A549 (cell line): Measurements from ENCODE around the gene MAPT. TPM values are rescaled to one million over a fixed set of nuclear protein-coding genes. Genes with fewer than 3 reads are reported as not detected.

ENCODE experiments used
- ATAC-seq, 2 experiments: fragments of 200-7000 bp in 1 of 2; fragments of >200 bp in 1 of 2; cut with Nextera tagmentation in 1 of 2; cut with Tn5 transposase in 1 of 2; 3 replicates each; pipeline versions ENCODE4 v1.8.0 to v1.9.1; 2018 to 2020; ENCODE audit warnings: mild to moderate bottlenecking in 1 of 2, moderate library complexity in 1 of 2
- CTCF ChIA-PET: fragments of 300-600 bp; sonication (Branson Sonifier 250); formaldehyde crosslinking; extraction: SDS; loops from one replicate; lab custom pipeline; 2021; ENCODE audit warnings: antibody characterized with exemption, inconsistent platforms; lab: Yijun Ruan, JAX
- POLR2A ChIA-PET: fragments of 350-600 bp; formaldehyde crosslinking; extraction: SDS; loops from one replicate; lab custom pipeline; 2021; ENCODE audit warnings: antibody characterized with exemption, inconsistent platforms; lab: Yijun Ruan, JAX
- DNase-seq, 2 experiments: peaks; one replicate each; pipeline versions ENCODE4 v3.0.0 to v3.0.0-alpha.2; 2011 to 2016; ENCODE audit warnings: low read depth in 1 of 2, low spot score in 1 of 2
- FAIRE-seq: peaks from 2 replicates; lab custom pipeline; 2011; peaks lifted over from hg19 to GRCh38; lab: Jason Lieb, UNC
- H3K27ac ChIP-seq, 2 experiments: fragments of >200 bp; sonication (Bioruptor Twin); formaldehyde crosslinking; 3 replicates each; pipeline ENCODE4 v1.5.1; 2016 to 2017
- H3K4me1 ChIP-seq: fragments of >200 bp; sonication (Bioruptor Twin); formaldehyde crosslinking; 3 replicates; pipeline ENCODE4 v1.6.1; 2016
- H3K4me2 ChIP-seq: fragments of >200 bp; sonication (Bioruptor Twin); formaldehyde crosslinking; 3 replicates; pipeline ENCODE4 v1.6.1; 2016
- H3K4me3 ChIP-seq: fragments of >200 bp; sonication (Bioruptor Twin); formaldehyde crosslinking; 3 replicates; pipeline ENCODE4 v1.5.1; 2016
- H3K9me3 ChIP-seq: fragments of >200 bp; sonication (Bioruptor Twin); formaldehyde crosslinking; 3 replicates; pipeline ENCODE4 v1.6.1; 2016
- BCL3 ChIP-seq: fragments of >200 bp; sonication (Bioruptor Twin); formaldehyde crosslinking; IDR thresholded peaks from 3 replicates; pipeline ENCODE4 v1.6.1; 2016
- EHF ChIP-seq: fragments of 250-450 bp; sonication (Bioruptor Pico); IDR thresholded peaks from 2 replicates; pipeline ENCODE4 v1.5.0; 2020; ENCODE audit warnings: mild to moderate bottlenecking
- EHMT2 ChIP-seq: fragments of 200-600 bp; sonication (generic); IDR thresholded peaks from 2 replicates; pipeline ENCODE4 v1.6.1; 2016; ENCODE audit warnings: antibody characterized with exemption, low read depth, mild to moderate bottlenecking, moderate library complexity
- ESRRA ChIP-seq: fragments of 150-350 bp; IDR thresholded peaks from 2 replicates; pipeline ENCODE4 v1.6.1; 2014; ENCODE audit warnings: mild to moderate bottlenecking, low read length, borderline replicate concordance
- FOSL2 ChIP-seq, 2 experiments: fragments of 450-650 bp in 1 of 2; fragments of >200 bp in 1 of 2; sonication (Bioruptor Twin) in 1 of 2; formaldehyde crosslinking; IDR thresholded peaks; 2 replicates each; pipeline versions ENCODE4 v1.5.0 to v1.6.1; 2016 to 2020; ENCODE audit warnings: mild to moderate bottlenecking in 1 of 2, moderate library complexity in 1 of 2
- HOXA7 ChIP-seq: fragments of 250-450 bp; sonication (Bioruptor Pico); IDR thresholded peaks from 2 replicates; pipeline ENCODE4 v1.5.0; 2020; ENCODE audit warnings: mild to moderate bottlenecking, moderate library complexity
- JUNB ChIP-seq: fragments of >200 bp; sonication (Bioruptor Twin); formaldehyde crosslinking; IDR thresholded peaks from 2 replicates; pipeline ENCODE4 v1.6.1; 2016
- KDM1A ChIP-seq: fragments of 200-600 bp; sonication (generic); IDR thresholded peaks from 2 replicates; pipeline ENCODE4 v1.6.1; 2016; ENCODE audit warnings: low read depth, mild to moderate bottlenecking
- MAFK ChIP-seq: fragments of 450-650 bp; IDR thresholded peaks from 2 replicates; pipeline ENCODE4 v1.6.1; 2014; ENCODE audit not compliant: partially characterized antibody
- MYC ChIP-seq: IDR thresholded peaks from 2 replicates; pipeline ENCODE4 v1.6.1; 2012; ENCODE audit warnings: mild to moderate bottlenecking, inconsistent platforms, low read length, improper control_type of control experiment, borderline replicate concordance
- NFE2L2 ChIP-seq: fragments of 150-350 bp; conservative IDR thresholded peaks from 2 replicates; pipeline ENCODE4 v1.6.1; 2014; ENCODE audit warnings: low read length
- NPAS2 ChIP-seq: fragments of 250-450 bp; sonication (Bioruptor Pico); IDR thresholded peaks from 2 replicates; pipeline ENCODE4 v1.8.0; 2022; ENCODE audit warnings: mild to moderate bottlenecking, moderate library complexity, borderline replicate concordance
- RAD21 ChIP-seq, 2 experiments: fragments of >200 bp in 1 of 2; sonication (Bioruptor Twin) in 1 of 2; formaldehyde crosslinking in 1 of 2; IDR thresholded peaks in 1 of 2; conservative IDR thresholded peaks in 1 of 2; 2 replicates in 1 of 2; 3 replicates in 1 of 2; pipeline ENCODE4 v1.6.1; 2012 to 2018; ENCODE audit warnings: inconsistent platforms in 1 of 2
- RCOR1 ChIP-seq: fragments of 150-350 bp; IDR thresholded peaks from 2 replicates; pipeline ENCODE4 v1.6.1; 2014; ENCODE audit warnings: antibody characterized with exemption, low read length, low read depth
- RNF2 ChIP-seq: fragments of 200-600 bp; sonication (generic); IDR thresholded peaks from 2 replicates; pipeline ENCODE4 v1.6.1; 2016; ENCODE audit warnings: low read depth, mild to moderate bottlenecking, antibody characterized with exemption, moderate library complexity, borderline replicate concordance
- SMC3 ChIP-seq: fragments of >200 bp; sonication (Bioruptor Twin); formaldehyde crosslinking; IDR thresholded peaks from 3 replicates; pipeline ENCODE4 v1.6.1; 2018; ENCODE audit warnings: inconsistent platforms
- SREBF2 ChIP-seq: fragments of 450-650 bp; IDR thresholded peaks from 2 replicates; pipeline ENCODE4 v1.6.1; 2014; ENCODE audit warnings: mild to moderate bottlenecking, moderate library complexity
- USF2 ChIP-seq: fragments of 450-650 bp; IDR thresholded peaks from 2 replicates; pipeline ENCODE4 v1.6.1; 2014; ENCODE audit warnings: antibody characterized with exemption
- ZNF302 ChIP-seq: fragments of 250-450 bp; sonication (Bioruptor Pico); IDR thresholded peaks from 2 replicates; pipeline ENCODE4 v1.9.0; 2021; ENCODE audit warnings: inconsistent platforms, mild to moderate bottlenecking, moderate library complexity
- ZSCAN20 ChIP-seq: fragments of 250-450 bp; sonication (Bioruptor Pico); IDR thresholded peaks from 2 replicates; pipeline ENCODE4 v1.8.0; 2022; ENCODE audit warnings: mild to moderate bottlenecking, moderate library complexity
- WGBS: methylation state at CpG from one replicate; pipeline ENCODE4 v1.1.6; 2017; ENCODE audit errors: missing lambda C conversion rate; 5-methylcytosine and 5-hydroxymethylcytosine counted together
- polyA plus RNA-seq, 4 experiments: library from polyadenylated mRNA; depleted of rRNA in 3 of 4; stranded (reverse); fragments of >200 nt; fragmentation: RNase III in 1 of 4; extraction: RNeasy Plus Mini Kit Qiagen cat#74134 plus additional on column Dnase treatment in 1 of 4; gene quantifications; 2 replicates in 3 of 4; 3 replicates in 1 of 4; pipeline ENCODE4 v1.2.3, GENCODE V29; 2011 to 2017
- TF ChIP-seq, protein P1 (sequence below): fragments of >200 bp; sonication (Bioruptor Twin); formaldehyde crosslinking; IDR thresholded peaks from 2 replicates; pipeline ENCODE4 v1.6.1; 2016
- TF ChIP-seq, protein P2 (sequence below): fragments of 250-450 bp; sonication (Bioruptor Pico); IDR thresholded peaks from 2 replicates; pipeline ENCODE4 v1.5.0; 2021; ENCODE audit warnings: mild to moderate bottlenecking, moderate library complexity, borderline replicate concordance
- TF ChIP-seq, protein P3 (sequence below): fragments of >200 bp; sonication (Bioruptor Twin); formaldehyde crosslinking; IDR thresholded peaks from 3 replicates; pipeline ENCODE4 v1.5.1; 2016

Gene MAPT
- polyA plus RNA-seq, 2 of the 4 experiments (the other 2 are of a cell fraction): 1.2 to 1.6 TPM

DNA sequence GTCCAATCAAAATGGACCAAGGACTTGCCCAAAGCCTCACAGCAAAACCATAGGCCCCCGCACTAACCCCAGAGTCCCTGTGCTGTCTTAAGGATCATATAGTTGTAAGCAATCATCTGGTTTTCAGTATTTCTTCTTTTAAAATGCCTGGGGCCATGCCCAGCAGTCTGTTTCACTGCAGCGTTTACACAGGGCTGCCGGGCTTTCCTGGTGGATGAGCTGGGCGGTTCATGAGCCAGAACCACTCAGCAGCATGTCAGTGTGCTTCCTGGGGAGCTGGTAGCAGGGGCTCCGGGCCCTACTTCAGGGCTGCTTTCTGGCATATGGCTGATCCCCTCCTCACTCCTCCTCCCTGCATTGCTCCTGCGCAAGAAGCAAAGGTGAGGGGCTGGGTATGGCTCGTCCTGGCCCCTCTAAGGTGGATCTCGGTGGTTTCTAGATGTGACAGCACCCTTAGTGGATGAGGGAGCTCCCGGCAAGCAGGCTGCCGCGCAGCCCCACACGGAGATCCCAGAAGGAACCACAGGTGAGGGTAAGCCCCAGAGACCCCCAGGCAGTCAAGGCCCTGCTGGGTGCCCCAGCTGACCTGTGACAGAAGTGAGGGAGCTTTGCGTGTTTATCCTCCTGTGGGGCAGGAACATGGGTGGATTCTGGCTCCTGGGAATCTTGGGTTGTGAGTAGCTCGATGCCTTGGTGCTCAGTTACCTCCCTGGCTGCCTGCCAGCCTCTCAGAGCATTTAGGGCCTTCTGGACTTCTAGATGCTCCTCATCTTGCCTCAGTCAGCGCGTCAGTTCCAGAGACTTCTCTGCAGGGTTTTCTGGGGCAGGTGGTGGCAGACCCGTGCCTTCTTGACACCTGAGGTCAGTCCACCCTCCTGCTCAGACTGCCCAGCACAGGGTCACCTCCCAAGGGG is 79.8 kb downstream of the MAPT start (continued):
- TF ChIP-seq EHMT2: no peak
- no peak for TF ChIP-seq ZNF302
- TF ChIP-seq MYC: no peak
- TF ChIP-seq SREBF2: no peak
- no peak for TF ChIP-seq SMC3
- no peak for TF ChIP-seq NFE2L2
- TF ChIP-seq RCOR1: no peak
- no peak for TF ChIP-seq RAD21 (conservative IDR thresholded peaks at IDR 0.05 in 1 of 2, IDR thresholded peaks at IDR 0.05 in 1 of 2)
- no peak for TF ChIP-seq ZSCAN20 (CRISPR knock-in tag)

DNA sequence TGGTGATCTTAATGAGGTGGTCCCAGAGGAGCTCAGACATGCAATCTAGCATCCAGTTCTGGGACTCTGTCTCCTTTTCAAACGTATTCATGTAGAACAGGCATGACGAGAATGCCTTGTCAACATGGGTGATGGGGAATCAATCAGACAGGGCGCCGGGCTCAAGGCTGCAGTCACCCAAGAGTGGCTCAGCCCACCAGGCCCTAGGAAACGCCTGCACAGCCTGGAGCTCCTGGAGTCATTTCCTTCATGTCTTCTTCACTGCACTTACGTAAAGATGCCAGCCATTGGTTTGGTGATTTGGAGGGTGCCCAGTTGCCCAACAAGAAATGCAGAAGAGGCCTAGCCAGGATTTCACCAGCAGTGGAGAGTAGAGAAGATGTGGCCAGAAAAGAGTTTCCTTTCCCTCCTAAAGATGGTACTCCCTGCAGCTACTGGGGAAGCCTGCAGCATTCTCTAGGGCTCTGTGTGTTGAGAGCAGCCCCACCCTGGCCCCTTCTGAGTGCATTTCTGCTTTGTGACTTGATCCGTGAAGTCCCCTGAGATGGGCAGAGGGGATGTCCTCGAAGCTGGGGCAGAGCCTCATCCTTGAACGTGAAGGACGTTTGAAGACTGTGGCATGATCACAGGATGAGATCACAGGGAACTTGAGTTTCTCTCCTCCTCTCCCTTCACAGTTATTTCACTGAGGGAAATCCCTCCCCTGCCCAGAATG is 80.7 kb downstream of the MAPT start:
- ChIA-PET POLR2A (no interaction called here), CTCF (interaction anchor here (0.9 to 4.9 kb wide), 7 partner anchors 9 to 143 kb away, joined by 3 to 27 read pairs (median 6); no protein-coding TSS in a partner anchor)
- peaks cover 10% of the 10 kb centered on the region; the same call in 2 of the 3 replicates for H3K9me3 ChIP-seq
- 59% methylated on average over 10 of the region's 10 CpGs for WGBS
- no peak for TF ChIP-seq EHF (CRISPR knock-in tag)
- TF ChIP-seq, protein P1, sequence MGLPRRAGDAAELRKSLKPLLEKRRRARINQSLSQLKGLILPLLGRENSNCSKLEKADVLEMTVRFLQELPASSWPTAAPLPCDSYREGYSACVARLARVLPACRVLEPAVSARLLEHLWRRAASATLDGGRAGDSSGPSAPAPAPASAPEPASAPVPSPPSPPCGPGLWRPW: no peak
- TF ChIP-seq, all 56 proteins: peak for 0
- DNase-seq (no peak), FAIRE-seq (no peak), ATAC-seq (no peak)
- no peaks in the 10 kb centered on the region for H3K4me1 ChIP-seq
- no peak overlapping the region for H3K4me2 ChIP-seq
- no peak overlapping the region for H3K4me3 ChIP-seq
- H3K27ac ChIP-seq: no peak overlapping the region

- no peak overlapping the region for H3K4me2 ChIP-seq
- peaks cover 10% of the 10 kb centered on the region; the same call in 2 of the 3 replicates for H3K9me3 ChIP-seq
- ChIA-PET POLR2A (no interaction called here), CTCF (interaction anchor here (0.5 to 4.9 kb wide), 8 partner anchors 9 to 191 kb away, joined by 3 to 27 read pairs (median 4); no protein-coding TSS in a partner anchor)
- no peak overlapping the region for H3K4me3 ChIP-seq
- no peak for ATAC-seq
- no peak overlapping the region for H3K27ac ChIP-seq
- H3K4me1 ChIP-seq: no peaks in the 10 kb centered on the region
- FAIRE-seq: no peak
- no peak for TF ChIP-seq HOXA7 (CRISPR knock-in tag)
- no peak for TF ChIP-seq NPAS2 (CRISPR knock-in tag)
- no peak for TF ChIP-seq SREBF2
- TF ChIP-seq MAFK: no peak
- no peak for TF ChIP-seq KDM1A
- no peak for TF ChIP-seq FOSL2 (IDR thresholded peaks at IDR 0.05)
- TF ChIP-seq FOSL2 (CRISPR knock-in tag; IDR thresholded peaks at IDR 0.05): no peak
- no peak for TF ChIP-seq BCL3
- TF ChIP-seq RNF2: no peak
- TF ChIP-seq USF2: no peak
- TF ChIP-seq JUNB: no peak
- no peak for TF ChIP-seq EHF (CRISPR knock-in tag)
- TF ChIP-seq, protein P2, sequence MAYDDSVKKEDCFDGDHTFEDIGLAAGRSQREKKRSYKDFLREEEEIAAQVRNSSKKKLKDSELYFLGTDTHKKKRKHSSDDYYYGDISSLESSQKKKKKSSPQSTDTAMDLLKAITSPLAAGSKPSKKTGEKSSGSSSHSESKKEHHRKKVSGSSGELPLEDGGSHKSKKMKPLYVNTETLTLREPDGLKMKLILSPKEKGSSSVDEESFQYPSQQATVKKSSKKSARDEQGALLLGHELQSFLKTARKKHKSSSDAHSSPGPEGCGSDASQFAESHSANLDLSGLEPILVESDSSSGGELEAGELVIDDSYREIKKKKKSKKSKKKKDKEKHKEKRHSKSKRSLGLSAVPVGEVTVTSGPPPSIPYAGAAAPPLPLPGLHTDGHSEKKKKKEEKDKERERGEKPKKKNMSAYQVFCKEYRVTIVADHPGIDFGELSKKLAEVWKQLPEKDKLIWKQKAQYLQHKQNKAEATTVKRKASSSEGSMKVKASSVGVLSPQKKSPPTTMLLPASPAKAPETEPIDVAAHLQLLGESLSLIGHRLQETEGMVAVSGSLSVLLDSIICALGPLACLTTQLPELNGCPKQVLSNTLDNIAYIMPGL: no peak
- TF ChIP-seq, protein P3, sequence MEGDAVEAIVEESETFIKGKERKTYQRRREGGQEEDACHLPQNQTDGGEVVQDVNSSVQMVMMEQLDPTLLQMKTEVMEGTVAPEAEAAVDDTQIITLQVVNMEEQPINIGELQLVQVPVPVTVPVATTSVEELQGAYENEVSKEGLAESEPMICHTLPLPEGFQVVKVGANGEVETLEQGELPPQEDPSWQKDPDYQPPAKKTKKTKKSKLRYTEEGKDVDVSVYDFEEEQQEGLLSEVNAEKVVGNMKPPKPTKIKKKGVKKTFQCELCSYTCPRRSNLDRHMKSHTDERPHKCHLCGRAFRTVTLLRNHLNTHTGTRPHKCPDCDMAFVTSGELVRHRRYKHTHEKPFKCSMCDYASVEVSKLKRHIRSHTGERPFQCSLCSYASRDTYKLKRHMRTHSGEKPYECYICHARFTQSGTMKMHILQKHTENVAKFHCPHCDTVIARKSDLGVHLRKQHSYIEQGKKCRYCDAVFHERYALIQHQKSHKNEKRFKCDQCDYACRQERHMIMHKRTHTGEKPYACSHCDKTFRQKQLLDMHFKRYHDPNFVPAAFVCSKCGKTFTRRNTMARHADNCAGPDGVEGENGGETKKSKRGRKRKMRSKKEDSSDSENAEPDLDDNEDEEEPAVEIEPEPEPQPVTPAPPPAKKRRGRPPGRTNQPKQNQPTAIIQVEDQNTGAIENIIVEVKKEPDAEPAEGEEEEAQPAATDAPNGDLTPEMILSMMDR: no peak
- no peak for TF ChIP-seq RAD21 (conservative IDR thresholded peaks at IDR 0.05 in 1 of 2, IDR thresholded peaks at IDR 0.05 in 1 of 2)
- no peak for TF ChIP-seq ZNF302
- TF ChIP-seq ESRRA: no peak
- TF ChIP-seq EHMT2: no peak
- 53% methylated on average over 8 of the region's 8 CpGs for WGBS
- DNase-seq: no peak
Observed at GRCh38 chr17:45975640-45976295, 81.4 kb downstream of the MAPT start.
